CD4-positive, alpha-beta T cell treated with Interleukin-4 for 4 hours (primary cell): ENCODE measurements around the gene SOX15.
"Not testable (repeated sequence)": the region's sequence is repeated elsewhere in the genome, so short reads cannot be mapped to it uniquely, and the experiment has no call there.

ENCODE experiments used
- DNase-seq: peaks from one replicate; pipeline ENCODE4 v3.0.0-alpha.2; 2020

SOX15 gene

DNA sequence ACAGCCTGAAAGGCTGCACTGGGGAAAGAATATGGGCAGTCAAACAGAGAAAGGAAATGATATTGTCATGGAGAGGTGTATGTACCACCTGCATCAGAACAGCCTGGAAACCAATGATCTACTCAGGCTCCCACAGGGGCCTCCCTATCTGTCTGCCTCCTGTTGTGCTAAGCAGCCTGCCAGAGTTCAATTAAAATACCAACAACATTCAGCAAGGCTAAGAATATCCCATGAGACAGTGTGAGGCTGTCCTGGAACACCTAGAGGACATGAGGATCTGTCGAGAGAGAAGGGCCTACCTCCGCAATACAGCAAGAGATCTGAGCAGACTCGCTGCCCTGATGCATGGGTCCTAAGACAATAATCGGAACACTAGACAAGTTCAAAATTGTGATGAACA lies 16.4 kb upstream of the SOX15 start:
- no peak for DNase-seq

- DNase-seq: not testable (repeated sequence)
Measured at GRCh38 chr17:7597561-7597960, 7.7 kb upstream of the SOX15 start.

- no peak for DNase-seq
Measured at GRCh38 chr17:7593296-7593695, 3.4 kb upstream of the SOX15 start.

GRCh38 chr17:7592422-7593021 lies 2.6 kb upstream of the SOX15 start:
- no peak for DNase-seq

DNA sequence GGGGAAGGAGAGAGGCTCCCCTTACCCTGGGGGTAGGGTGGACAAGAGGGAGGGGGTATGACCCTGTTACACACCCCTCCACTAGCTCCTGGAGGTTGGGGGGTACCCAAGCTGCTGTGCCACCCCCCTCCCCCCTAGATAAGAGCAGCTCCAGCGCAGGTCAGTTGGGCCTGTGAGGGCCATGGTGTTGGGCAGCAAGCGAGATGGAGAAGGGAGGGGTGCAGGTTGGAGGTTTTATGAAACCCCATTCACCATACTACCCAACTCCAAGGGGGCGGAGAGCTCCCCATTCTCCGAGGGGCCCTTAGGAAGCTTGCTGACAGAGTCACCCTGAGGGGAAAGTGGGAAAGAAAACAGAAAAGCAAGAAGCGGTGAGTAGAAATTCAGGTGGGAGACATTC lies 1.7 kb upstream of the SOX15 start:
- DNase-seq: no peak

DNA sequence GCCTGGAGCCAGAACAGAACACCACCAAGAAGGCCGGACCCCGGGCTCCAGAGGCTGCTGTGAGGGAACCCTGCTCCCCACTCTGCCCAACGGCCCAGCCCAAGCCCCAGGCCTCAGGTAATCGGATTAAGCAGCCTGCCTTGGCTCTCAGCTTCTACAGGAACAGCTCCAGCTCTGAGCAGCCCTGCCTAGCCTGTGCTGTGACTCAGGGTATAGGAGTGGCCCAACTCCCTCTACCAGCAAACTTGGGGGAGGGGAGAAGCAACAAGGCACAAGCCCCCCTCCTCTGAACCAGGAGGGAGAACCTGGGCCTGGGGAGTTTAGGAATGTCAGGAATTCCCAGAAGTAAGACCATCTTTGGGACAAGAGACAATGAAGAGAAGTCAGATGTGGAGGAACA lies 849 bp upstream of the SOX15 start:
- no peak for DNase-seq

GRCh38 chr17:7589204-7589868 lies 558 bp downstream of the SOX15 start:
- DNase-seq: peak; percentile 59

- no peak for DNase-seq
Measured at GRCh38 chr17:7588553-7589203, 1.2 kb downstream of the SOX15 start.

GRCh38 chr17:7587420-7588151 lies 2.3 kb downstream of the SOX15 start:
- no peak for DNase-seq

GRCh38 chr17:7586673-7587419 lies 3.0 kb downstream of the SOX15 start:
- DNase-seq: no peak

- peak; percentile 96 for DNase-seq
Measured at GRCh38 chr17:7583253-7584109, 6.4 kb downstream of the SOX15 start, which contains the start of gene MPDU1. Gene MPDU1 (plus strand): TSS chr17:7583852. CDS start chr17:7583863, 11 bp downstream.

- DNase-seq: no peak
Measured at GRCh38 chr17:7582396-7583252, 7.3 kb downstream of the SOX15 start.

DNA sequence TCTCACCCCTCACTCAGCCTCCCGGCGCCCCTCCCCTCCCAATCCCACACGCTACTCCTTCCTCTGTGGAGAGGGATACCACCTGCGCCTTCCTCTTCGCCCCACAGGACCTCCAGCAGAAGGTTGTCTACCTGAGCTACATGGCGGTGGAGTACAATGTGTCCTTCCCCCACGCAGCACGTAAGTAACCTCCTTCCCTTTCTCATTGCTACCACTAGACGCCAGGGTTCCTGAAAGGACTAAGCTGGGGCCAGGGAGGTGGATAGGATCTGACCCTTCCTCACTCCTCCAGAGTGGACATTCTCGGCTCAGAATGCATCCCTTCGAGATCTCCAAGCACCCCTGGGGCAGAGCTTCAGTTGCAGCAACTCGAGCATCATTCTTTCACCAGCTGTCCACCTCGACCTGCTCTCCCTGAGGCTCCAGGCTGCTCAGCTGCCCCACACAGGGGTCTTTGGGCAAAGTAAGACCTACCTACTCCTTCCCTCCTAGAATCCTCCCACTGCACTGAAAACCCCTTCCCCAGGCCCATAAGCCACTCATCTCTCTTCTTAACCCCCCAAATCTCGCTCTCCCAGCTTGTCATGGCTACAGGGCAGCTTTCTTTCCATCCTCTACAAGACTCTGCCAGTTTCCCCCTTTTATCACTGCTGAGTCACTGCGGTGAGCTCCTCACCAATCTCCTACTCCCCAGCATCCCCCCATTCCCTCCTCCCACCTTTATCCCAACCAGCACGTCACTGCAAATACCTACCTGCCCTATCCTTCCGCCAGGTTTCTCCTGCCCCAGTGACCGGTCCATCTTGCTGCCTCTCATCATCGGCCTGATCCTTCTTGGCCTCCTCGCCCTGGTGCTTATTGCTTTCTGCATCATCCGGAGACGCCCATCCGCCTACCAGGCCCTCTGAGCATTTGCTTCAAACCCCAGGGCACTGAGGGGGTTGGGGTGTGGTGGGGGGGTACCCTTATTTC lies 9.0 kb downstream of the SOX15 start:
- DNase-seq: no peak

GRCh38 chr17:7579834-7580603 lies 9.9 kb downstream of the SOX15 start:
- DNase-seq: no peak

- peak; percentile 75 for DNase-seq
Measured at GRCh38 chr17:7579001-7579833, 10.7 kb downstream of the SOX15 start, which contains the start of gene CD68. Gene CD68 (plus strand): TSS chr17:7579638. CDS start chr17:7579678, 40 bp downstream.

GRCh38 chr17:7577327-7578199 lies 12.3 kb downstream of the SOX15 start:
- no peak for DNase-seq
